Stimulated activated CD8-positive, alpha-beta memory T cell treated with anti-CD3 and anti-CD28 coated beads, Interleukin-7, amount 100 ng/mL, for 24 hours (primary cell): ENCODE data around the gene LLGL1.

Experiments
- DNase-seq: peaks from one replicate; pipeline ENCODE4 v3.0.0-alpha.2; 2020; ENCODE audit warnings: low read depth

The LLGL1 gene

GRCh38 chr17:18253187-18253884 is 27.9 kb downstream of the LLGL1 start:
- no peak for DNase-seq

- no peak for DNase-seq
Observed at GRCh38 chr17:18253947-18254821, 28.7 kb downstream of the LLGL1 start.

- no peak for DNase-seq
Observed at GRCh38 chr17:18254888-18255649, 29.6 kb downstream of the LLGL1 start.

GRCh38 chr17:18256351-18256750 is 30.9 kb downstream of the LLGL1 start:
- no peak for DNase-seq

- no peak for DNase-seq
Observed at GRCh38 chr17:18256776-18257175, 31.3 kb downstream of the LLGL1 start.

GRCh38 chr17:18257268-18257981 is 32.0 kb downstream of the LLGL1 start:
- no peak for DNase-seq

GRCh38 chr17:18257982-18258355 is 32.5 kb downstream of the LLGL1 start:
- no peak for DNase-seq

- DNase-seq = no peak
Observed at GRCh38 chr17:18258356-18259038, 33.1 kb downstream of the LLGL1 start, which contains the start of gene FLII. FLII (minus strand) TSS chr17:18258738; CDS start chr17:18258690, 48 bp downstream.

GRCh38 chr17:18259621-18260331 is 34.3 kb downstream of the LLGL1 start:
- no peak for DNase-seq

- peak; percentile 84 for DNase-seq
Observed at GRCh38 chr17:18260332-18261145, 35.1 kb downstream of the LLGL1 start, which contains the start of gene MIEF2. MIEF2 (plus strand) TSS chr17:18260662; CDS start chr17:18262721, 2,059 bp downstream.

GRCh38 chr17:18261146-18261515 is 35.7 kb downstream of the LLGL1 start:
- DNase-seq = peak; percentile 14

GRCh38 chr17:18261659-18262058 is 36.2 kb downstream of the LLGL1 start:
- DNase-seq = no peak

GRCh38 chr17:18262111-18262510 is 36.7 kb downstream of the LLGL1 start:
- DNase-seq = no peak

- no peak for DNase-seq
Observed at GRCh38 chr17:18262641-18263040, 37.2 kb downstream of the LLGL1 start.

GRCh38 chr17:18263885-18264682 is 38.6 kb downstream of the LLGL1 start:
- DNase-seq = no peak

GRCh38 chr17:18267366-18267765 is 41.9 kb downstream of the LLGL1 start:
- DNase-seq = no peak

GRCh38 chr17:18267927-18268711 is 42.7 kb downstream of the LLGL1 start:
- DNase-seq = no peak
